HCT116 (cell line): ENCODE measurements around the gene PRKCA.

Experiments
- EZH2 ChIP-seq: fragments of 200-600 bp; sonication (generic); IDR thresholded peaks from 2 replicates; pipeline ENCODE4 v1.6.1; 2017; ENCODE audit warnings: antibody characterized with exemption, mixed run types
- EZH2phosphoT487 ChIP-seq: fragments of 200-600 bp; IDR thresholded peaks from 2 replicates; pipeline ENCODE4 v1.6.1; 2018; ENCODE audit warnings: antibody characterized with exemption, borderline replicate concordance
- MAX ChIP-seq: IDR thresholded peaks from 2 replicates; pipeline ENCODE4 v1.6.1; 2012

GRCh38 chr17:66367107-66367506 is 64.7 kb downstream of the PRKCA start:
- TF ChIP-seq EZH2phosphoT487 = no peak
- no peak for TF ChIP-seq MAX
- TF ChIP-seq EZH2 = no peak
